ENCODE results near the gene KIF18B. TPM values are rescaled to one million over a fixed set of nuclear protein-coding genes. Genes with fewer than 3 reads are reported as not detected.

KIF18B gene
- total RNA-seq, 1 donor from 2014 or later = 7.1 TPM

DNA sequence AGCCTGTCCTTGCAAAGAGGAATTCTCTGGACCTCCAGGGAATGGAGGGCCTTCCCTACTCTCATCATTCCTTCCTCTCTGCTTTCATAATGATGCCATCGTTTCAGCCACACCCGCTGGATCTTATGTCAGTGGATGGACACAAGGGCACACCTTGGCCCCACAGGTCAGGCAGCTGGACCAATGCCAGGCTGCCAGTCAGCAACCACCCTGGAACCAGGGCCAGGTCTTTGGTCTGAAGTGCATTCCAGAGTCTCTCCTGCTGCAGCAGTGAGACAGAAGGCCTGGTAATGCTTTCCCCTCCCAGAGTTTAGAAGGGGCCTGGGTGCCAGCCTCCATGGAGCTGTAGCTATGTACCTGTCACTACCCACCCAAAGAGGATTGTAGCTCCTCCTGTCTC, 13.1 kb upstream of the KIF18B start:
- Mint-ChIP-seq H3K27ac (ENCODE audit: unreplicated experiment) (no peak overlapping the region), H3K4me3 (ENCODE audit: unreplicated experiment) (no peak overlapping the region), H3K36me3 (ENCODE audit: low read depth, unreplicated experiment) (no peaks in the 10 kb centered on the region), H3K9me3 (ENCODE audit: unreplicated experiment) (no peaks in the 10 kb centered on the region), H3K27me3 (ENCODE audit: unreplicated experiment) (peaks cover 6% of the 10 kb centered on the region), H3K4me1 (ENCODE audit: unreplicated experiment) (no peaks in the 10 kb centered on the region)
- TF ChIP-seq CTCF (IDR thresholded peaks at IDR 0.05; ENCODE audit: unreplicated experiment) = no peak
- DNase-seq (ENCODE audit: low spot score) = no peak

DNA sequence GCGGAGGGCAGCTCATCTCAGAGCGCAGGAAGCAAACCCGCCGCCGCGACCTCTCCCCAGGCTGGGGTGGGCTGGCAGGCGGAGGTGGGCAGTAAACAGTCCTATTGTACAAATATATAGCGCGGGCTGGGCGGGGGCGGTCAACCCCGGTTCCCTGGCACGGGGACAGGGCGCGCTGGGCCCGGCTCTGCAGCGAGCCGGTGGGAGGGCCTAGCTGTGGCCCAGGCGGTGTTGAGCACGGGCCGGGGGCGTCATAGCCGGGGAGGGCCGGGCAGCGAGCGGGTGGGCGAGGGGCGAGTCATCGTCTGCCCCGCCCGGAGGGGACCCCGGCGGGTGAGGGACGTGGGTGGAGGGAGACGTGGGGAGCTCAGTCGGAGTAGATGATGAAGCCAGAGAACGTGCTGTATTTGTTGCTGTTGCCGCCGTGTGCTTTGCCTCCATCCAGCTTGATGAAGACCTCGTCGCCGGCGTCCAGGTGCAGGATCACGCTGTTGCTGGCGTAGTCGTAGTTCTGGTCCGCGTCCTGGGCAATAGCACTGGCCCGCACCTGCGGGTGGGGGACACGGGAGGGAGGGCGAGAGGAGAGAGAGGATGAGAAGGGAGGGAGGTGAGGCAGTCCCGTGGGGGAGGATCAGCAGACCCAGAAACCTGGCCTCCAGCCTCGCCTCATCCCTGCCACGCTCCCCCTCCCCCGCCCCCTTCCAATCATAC, 12.4 kb upstream of the KIF18B start:
- Mint-ChIP-seq H3K27me3 (ENCODE audit: unreplicated experiment) (peaks cover 4% of the 10 kb centered on the region), H3K4me1 (ENCODE audit: unreplicated experiment) (no peaks in the 10 kb centered on the region), H3K27ac (ENCODE audit: unreplicated experiment) (no peak overlapping the region), H3K4me3 (ENCODE audit: unreplicated experiment) (no peak overlapping the region), H3K9me3 (ENCODE audit: unreplicated experiment) (no peaks in the 10 kb centered on the region), H3K36me3 (ENCODE audit: low read depth, unreplicated experiment) (no peaks in the 10 kb centered on the region)
- no peak for DNase-seq (ENCODE audit: low spot score)
- TF ChIP-seq CTCF (IDR thresholded peaks at IDR 0.05; ENCODE audit: unreplicated experiment) = no peak

DNA sequence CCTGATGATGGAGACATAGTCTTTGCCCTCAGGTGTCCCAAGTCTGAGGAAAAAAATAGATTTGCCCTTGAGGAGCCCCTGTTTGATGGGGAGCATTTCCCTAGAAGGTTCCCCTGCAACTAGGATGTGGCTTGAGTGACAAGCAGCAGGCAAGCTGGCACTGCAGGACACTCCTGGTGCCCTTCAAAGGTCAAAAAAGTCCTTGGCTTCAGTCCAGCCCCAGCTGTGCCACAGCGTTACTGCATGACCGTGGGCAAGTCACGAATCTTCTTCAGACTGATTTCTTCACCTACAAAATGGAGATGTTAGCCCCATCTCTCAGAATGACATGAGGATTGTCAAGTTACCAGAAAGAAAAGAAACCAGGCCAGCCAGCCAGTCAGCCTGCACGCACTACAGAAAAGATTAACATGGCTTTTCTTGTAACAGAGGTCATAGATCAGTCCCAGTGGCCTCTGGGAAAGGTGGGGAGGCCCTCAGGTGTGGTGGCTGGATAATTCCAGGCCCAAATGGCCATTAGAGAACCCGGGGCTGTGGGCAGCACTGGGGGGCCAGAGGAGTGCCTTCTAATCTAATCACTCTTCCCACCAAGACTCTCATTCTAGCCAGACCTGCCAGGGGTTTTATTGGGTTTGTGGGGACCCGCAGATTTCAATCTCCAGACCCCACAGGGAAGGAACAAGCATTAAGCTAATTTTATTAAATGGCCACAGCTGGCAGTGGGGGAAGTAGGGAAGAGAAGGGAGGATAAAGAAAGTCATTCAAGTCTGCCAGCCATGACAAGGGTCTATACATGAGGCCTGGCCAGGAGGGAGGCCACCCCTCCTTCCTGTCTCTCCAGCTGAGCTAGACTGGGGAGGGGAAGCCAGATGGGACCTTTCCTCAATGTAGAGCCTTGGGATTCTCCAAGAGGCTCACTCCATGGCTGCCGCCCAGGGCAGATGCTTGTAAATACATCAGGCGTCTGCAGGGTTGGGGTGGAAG, 9.7 kb upstream of the KIF18B start:
- TF ChIP-seq CTCF (IDR thresholded peaks at IDR 0.05; ENCODE audit: unreplicated experiment) = no peak
- Mint-ChIP-seq H3K4me1 (ENCODE audit: unreplicated experiment) (no peaks in the 10 kb centered on the region), H3K27ac (ENCODE audit: unreplicated experiment) (no peak overlapping the region), H3K4me3 (ENCODE audit: unreplicated experiment) (no peak overlapping the region), H3K27me3 (ENCODE audit: unreplicated experiment) (peaks cover 5% of the 10 kb centered on the region), H3K36me3 (ENCODE audit: low read depth, unreplicated experiment) (no peaks in the 10 kb centered on the region), H3K9me3 (ENCODE audit: unreplicated experiment) (no peaks in the 10 kb centered on the region)
- DNase-seq (ENCODE audit: low spot score) = no peak

- Mint-ChIP-seq H3K4me1 (ENCODE audit: unreplicated experiment) (no peaks in the 10 kb centered on the region), H3K4me3 (ENCODE audit: unreplicated experiment) (no peak overlapping the region), H3K27me3 (ENCODE audit: unreplicated experiment) (peaks cover 8% of the 10 kb centered on the region), H3K27ac (ENCODE audit: unreplicated experiment) (no peak overlapping the region), H3K36me3 (ENCODE audit: low read depth, unreplicated experiment) (no peaks in the 10 kb centered on the region), H3K9me3 (ENCODE audit: unreplicated experiment) (no peaks in the 10 kb centered on the region)
- no peak for DNase-seq (ENCODE audit: low spot score)
- no peak for TF ChIP-seq CTCF (IDR thresholded peaks at IDR 0.05; ENCODE audit: unreplicated experiment)
Observed at GRCh38 chr17:44955674-44956425, 8.3 kb upstream of the KIF18B start.
